ENCODE results near the gene OAT. TPM values are rescaled to one million over a fixed set of nuclear protein-coding genes. Genes with fewer than 3 reads are reported as not detected.

The OAT gene
- total and polyA plus RNA-seq, 2 of the 4 experiments (the other 2 are of a cell fraction), result 110 to 152 TPM

DNA sequence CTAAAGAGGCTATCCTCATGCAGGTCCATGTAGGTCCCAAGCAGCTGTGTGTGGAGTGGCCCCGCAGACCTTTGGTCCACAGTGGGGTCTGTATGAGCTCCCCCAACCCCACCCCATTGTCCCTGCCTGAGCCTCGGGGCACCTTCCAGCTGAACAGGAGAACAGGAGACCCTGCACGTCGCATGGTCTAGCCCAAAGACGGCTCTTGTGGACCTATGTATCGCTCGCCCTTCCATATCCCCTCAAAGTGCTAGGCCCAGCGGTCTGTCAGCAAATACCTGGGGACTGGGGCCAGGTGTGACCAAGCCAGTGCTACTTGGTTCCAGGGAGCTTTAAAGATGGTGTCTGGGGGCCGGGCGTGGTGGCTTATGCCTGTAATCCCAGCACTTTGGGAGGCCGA lies 43.0 kb downstream of the OAT start:
- no peak overlapping the region for H2AK9ac ChIP-seq (replicated peaks; ENCODE audit: low read depth, low read length, poor library complexity)

More for the DNA sequence above, 43.0 kb downstream of the OAT start:
- BruUV-seq (replicated peaks), result no TSS peak
- TF ChIP-seq RFX5 (IDR thresholded peaks at IDR 0.05; ENCODE audit: low read depth, low read length) (no peak), MAZ (IDR thresholded peaks at IDR 0.05; ENCODE audit: borderline replicate concordance, low read depth, low read length) (no peak), MAFK (IDR thresholded peaks at IDR 0.05; ENCODE audit: low read depth, low read length) (no peak)
- TF ChIP-seq, protein P1, sequence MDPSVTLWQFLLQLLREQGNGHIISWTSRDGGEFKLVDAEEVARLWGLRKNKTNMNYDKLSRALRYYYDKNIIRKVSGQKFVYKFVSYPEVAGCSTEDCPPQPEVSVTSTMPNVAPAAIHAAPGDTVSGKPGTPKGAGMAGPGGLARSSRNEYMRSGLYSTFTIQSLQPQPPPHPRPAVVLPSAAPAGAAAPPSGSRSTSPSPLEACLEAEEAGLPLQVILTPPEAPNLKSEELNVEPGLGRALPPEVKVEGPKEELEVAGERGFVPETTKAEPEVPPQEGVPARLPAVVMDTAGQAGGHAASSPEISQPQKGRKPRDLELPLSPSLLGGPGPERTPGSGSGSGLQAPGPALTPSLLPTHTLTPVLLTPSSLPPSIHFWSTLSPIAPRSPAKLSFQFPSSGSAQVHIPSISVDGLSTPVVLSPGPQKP (IDR thresholded peaks at IDR 0.05; ENCODE audit: borderline replicate concordance, low read depth, low read length), result no peak
- TF ChIP-seq, protein P2, sequence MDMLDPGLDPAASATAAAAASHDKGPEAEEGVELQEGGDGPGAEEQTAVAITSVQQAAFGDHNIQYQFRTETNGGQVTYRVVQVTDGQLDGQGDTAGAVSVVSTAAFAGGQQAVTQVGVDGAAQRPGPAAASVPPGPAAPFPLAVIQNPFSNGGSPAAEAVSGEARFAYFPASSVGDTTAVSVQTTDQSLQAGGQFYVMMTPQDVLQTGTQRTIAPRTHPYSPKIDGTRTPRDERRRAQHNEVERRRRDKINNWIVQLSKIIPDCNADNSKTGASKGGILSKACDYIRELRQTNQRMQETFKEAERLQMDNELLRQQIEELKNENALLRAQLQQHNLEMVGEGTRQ (IDR thresholded peaks at IDR 0.05; ENCODE audit: low read depth, low read length), result no peak
- intact Hi-C loops (cut with micrococcal nuclease) (no loop called here), dilution Hi-C loops (cut with HindIII; ENCODE audit: low sequenced_read_pairs, unreplicated experiment) (loop anchor here (25.0 kb wide), 1 partner anchor 388 kb away; no protein-coding TSS in a partner anchor), in situ Hi-C loops (cut with MboI; ENCODE audit: low sequenced_read_pairs) (loop anchor here (25.0 kb wide), 1 partner anchor 1238 kb away; the partner anchor contains the start of genes HMX2 and HMX3)
- Histone ChIP-seq H2BK15ac (ENCODE audit: low read depth, low read length) (no peak overlapping the region), H3K4me3 (ENCODE audit: insufficient read depth, low read depth, low read length) (no peak overlapping the region), H3K9me1 (ENCODE audit: insufficient read depth, low read length) (no peaks in the 10 kb centered on the region), H3K9me3 (ENCODE audit: control insufficient read depth, insufficient read depth, low read length) (no peaks in the 10 kb centered on the region), H3K14ac (replicated peaks; ENCODE audit: low read depth, low read length) (no peak overlapping the region), H3K27me3 (ENCODE audit: control insufficient read depth, insufficient read depth, low read length) (peaks cover 12% of the 10 kb centered on the region), H3K27ac (ENCODE audit: insufficient read depth, low read length) (no peak overlapping the region), H3K18ac (ENCODE audit: low read depth, low read length) (no peak overlapping the region), H2AFZ (replicated peaks; ENCODE audit: low read length, poor library complexity) (no peak overlapping the region), H4K20me1 (ENCODE audit: insufficient read depth, low read length) (no peaks in the 10 kb centered on the region), H3K4me2 (ENCODE audit: low read depth, low read length) (no peak overlapping the region), H4K91ac (ENCODE audit: insufficient read depth, low read depth, low read length) (no peak overlapping the region), H3K23ac (ENCODE audit: low read depth, low read length) (no peak overlapping the region), H3K56ac (ENCODE audit: extremely low read depth, insufficient read depth, low read length) (no peak overlapping the region), H3K79me1 (ENCODE audit: low read depth in 1 of 2, low read length in 2 of 2) (no peaks in the 10 kb centered on the region), H3K4ac (ENCODE audit: low read depth, low read length) (no peak overlapping the region), H4K8ac (ENCODE audit: low read depth in 2 of 2, low read length in 2 of 2) (no peak overlapping the region), H2BK120ac (ENCODE audit: low read depth, low read length) (no peak overlapping the region), H3K4me1 (ENCODE audit: control insufficient read depth, insufficient read depth, low read length) (no peaks in the 10 kb centered on the region), H3K36me3 (ENCODE audit: control insufficient read depth, insufficient read depth, low read length) (no peaks in the 10 kb centered on the region), H2AK5ac (ENCODE audit: low read depth, low read length) (no peak overlapping the region), H4K5ac (ENCODE audit: low read depth, low read length) (no peak overlapping the region), H2BK20ac (ENCODE audit: low read depth, low read length) (no peak overlapping the region), H3K9ac (ENCODE audit: low read depth, low read length) (no peak overlapping the region), H2BK5ac (ENCODE audit: low read depth, low read length, poor library complexity, severe bottlenecking) (no peak overlapping the region)
- ChIA-PET POLR2A (ENCODE audit: unreplicated experiment) (no interaction called here), CTCF (no interaction called here)
- ATAC-seq (ENCODE audit: low read depth), result no peak
- DNase-seq, result no peak
- no CpG with 5 or more reads among the region's 11 CpGs for WGBS, 2 experiments (ENCODE audit: extremely low coverage in 2 of 2, insufficient read length in 1 of 2)
